DOHH2 (cell line): Measurements from ENCODE around the gene KRT37.

Experiments
- CTCF ChIP-seq: fragments of 200-600 bp; sonication (generic); IDR thresholded peaks from one replicate; pipeline ENCODE4 v1.5.1; 2014; ENCODE audit warnings: antibody characterized with exemption, mild to moderate bottlenecking, low read depth, low read length; ENCODE audit not compliant: poor library complexity, severe bottlenecking
- EZH2phosphoT487 ChIP-seq: fragments of 200-600 bp; sonication (generic); IDR thresholded peaks from 2 replicates; pipeline ENCODE4 v1.6.1; 2017; ENCODE audit warnings: borderline replicate concordance, mild to moderate bottlenecking, antibody characterized with exemption, low read length, moderate library complexity, mixed read lengths

GRCh38 chr17:41377546-41377945 is 46.8 kb downstream of the KRT37 start:
- no peak for TF ChIP-seq CTCF
- TF ChIP-seq EZH2phosphoT487: no peak
